ENCODE results near the gene CALD1.

- no peak for TF ChIP-seq HMGXB4 (CRISPR knock-in tag; IDR thresholded peaks at IDR 0.05)
- TF ChIP-seq NR3C1 (CRISPR knock-in tag; conservative IDR thresholded peaks at IDR 0.05; ENCODE audit: low read depth), result no peak
- TF ChIP-seq ATF3 (CRISPR knock-in tag; conservative IDR thresholded peaks at IDR 0.05), result no peak
- TF ChIP-seq TEAD4 (CRISPR knock-in tag; IDR thresholded peaks at IDR 0.05), result no peak
- no peak for TF ChIP-seq ETV6 (CRISPR knock-in tag; IDR thresholded peaks at IDR 0.05)
- TF ChIP-seq SMAD4 (CRISPR knock-in tag; IDR thresholded peaks at IDR 0.05), result no peak
These were observed 128.9 kb downstream of the CALD1 start for GRCh38 chr7:134908289-134908688.

Measured in WTC11 (cell line).